Midbrain (tissue), 1 donor: ENCODE results near the gene KLF4.

Experiments
- DNase-seq: peaks from one replicate; lab custom pipeline; 2025; lab: John Stamatoyannopoulos, UW

KLF4 gene

GRCh38 chr9:107447834-107448233, 41.7 kb downstream of the KLF4 start:
- no peak for DNase-seq

- DNase-seq = no peak
Observed at GRCh38 chr9:107447081-107447480, 42.5 kb downstream of the KLF4 start.

- no peak for DNase-seq
Observed at GRCh38 chr9:107446491-107446890, 43.1 kb downstream of the KLF4 start.

GRCh38 chr9:107443786-107444185, 45.8 kb downstream of the KLF4 start:
- no peak for DNase-seq

GRCh38 chr9:107439991-107440456, 49.5 kb downstream of the KLF4 start:
- DNase-seq = no peak

- DNase-seq = no peak
Observed at GRCh38 chr9:107438211-107439031, 51.1 kb downstream of the KLF4 start.

- no peak for DNase-seq
Observed at GRCh38 chr9:107437716-107438115, 51.9 kb downstream of the KLF4 start.

- DNase-seq = no peak
Observed at GRCh38 chr9:107435415-107435814, 54.2 kb downstream of the KLF4 start.
